Naive thymus-derived CD4-positive, alpha-beta T cell (primary cell): ENCODE results near the gene FAM168A. TPM values are rescaled to one million over a fixed set of nuclear protein-coding genes. Genes with fewer than 3 reads are reported as not detected.

Source experiments
- ATAC-seq: fragments of 150-1000 bp; cut with Tn5 transposase; 2 replicates; pipeline ENCODE4 v1.10.0; 2021; ENCODE audit warnings: mild to moderate bottlenecking, moderate library complexity
- CTCF ChIA-PET: fragments of 350-600 bp; sonication (Branson Sonifier 250); formaldehyde crosslinking; loops from one replicate; lab custom pipeline; 2021; ENCODE audit warnings: antibody characterized with exemption; lab: Charles Lee
- POLR2A ChIA-PET: fragments of 350-600 bp; sonication (Branson Sonifier 250); formaldehyde crosslinking; loops from one replicate; lab custom pipeline; 2021; ENCODE audit warnings: antibody characterized with exemption, inconsistent platforms; lab: Charles Lee
- DNase-seq, 9 donors: peaks; one replicate each; pipeline versions ENCODE4 v3.0.0 to v3.0.0-alpha.2; 2020 to 2022; ENCODE audit warnings: mixed read lengths in 1 of 9
- H3K27ac ChIP-seq: one replicate; pipeline ENCODE4 v1.7.0; 2013; ENCODE audit warnings: mild to moderate bottlenecking, low read depth, low read length, moderate library complexity
- H3K27me3 ChIP-seq, 2 donors: one replicate each; pipeline ENCODE4 v1.7.0; 2013; ENCODE audit warnings: low read length in 2 of 2, mild to moderate bottlenecking in 2 of 2, moderate library complexity in 2 of 2; ENCODE audit not compliant: control insufficient read depth in 2 of 2, insufficient read depth in 2 of 2
- H3K36me3 ChIP-seq, 3 experiments: 1 replicate in 2 of 3; 2 replicates in 1 of 3; pipeline ENCODE4 v1.7.0; 2013; ENCODE audit warnings: low read length in 3 of 3, mild to moderate bottlenecking in 3 of 3, moderate library complexity in 1 of 3; ENCODE audit not compliant: insufficient read depth in 3 of 3, control insufficient read depth in 2 of 3
- H3K4me1 ChIP-seq, 2 donors: one replicate each; pipeline ENCODE4 v1.7.0; 2013; ENCODE audit warnings: low read length in 2 of 2, mild to moderate bottlenecking in 2 of 2, moderate library complexity in 1 of 2; ENCODE audit not compliant: control insufficient read depth in 2 of 2, insufficient read depth in 2 of 2
- H3K4me3 ChIP-seq: 2 replicates; pipeline ENCODE4 v1.7.0; 2013; ENCODE audit warnings: mild to moderate bottlenecking, low read length
- H3K9me3 ChIP-seq, 3 experiments: 1 replicate in 2 of 3; 2 replicates in 1 of 3; pipeline ENCODE4 v1.7.0; 2013; ENCODE audit warnings: low read length in 3 of 3; ENCODE audit not compliant: control insufficient read depth in 2 of 3
- H3K27ac Mint-ChIP-seq, 9 donors: one replicate each; pipeline ENCODE4 v1.8.0; 2020 to 2022; ENCODE audit warnings: mixed read lengths in 9 of 9, mild to moderate bottlenecking in 8 of 9, moderate library complexity in 5 of 9, inconsistent platforms in 2 of 9
- H3K27me3 Mint-ChIP-seq, 5 donors: one replicate each; pipeline ENCODE4 v1.8.0; 2021 to 2022; ENCODE audit warnings: mixed read lengths in 5 of 5, mild to moderate bottlenecking in 1 of 5
- H3K36me3 Mint-ChIP-seq, 5 donors: one replicate each; pipeline ENCODE4 v1.8.0; 2020 to 2022; ENCODE audit warnings: mixed read lengths in 5 of 5, mild to moderate bottlenecking in 3 of 5, inconsistent platforms in 1 of 5
- H3K4me1 Mint-ChIP-seq, 7 donors: one replicate each; pipeline ENCODE4 v1.8.0; 2020 to 2022; ENCODE audit warnings: mixed read lengths in 7 of 7, mild to moderate bottlenecking in 3 of 7, inconsistent platforms in 1 of 7
- H3K4me3 Mint-ChIP-seq, 10 donors: one replicate each; pipeline ENCODE4 v1.8.0; 2020 to 2022; ENCODE audit warnings: mild to moderate bottlenecking in 10 of 10, mixed read lengths in 10 of 10, moderate library complexity in 6 of 10, inconsistent platforms in 2 of 10
- H3K9me3 Mint-ChIP-seq, 11 donors: one replicate each; pipeline ENCODE4 v1.8.0; 2020 to 2022; ENCODE audit warnings: mixed read lengths in 11 of 11, mild to moderate bottlenecking in 4 of 11, inconsistent platforms in 1 of 11, moderate library complexity in 1 of 11
- intact Hi-C, 2 donors: fragments of 100-400 bp; cut with micrococcal nuclease; formaldehyde crosslinking; loops; one replicate each; pipeline ENCODE4 v1.15.1; 2023
- polyA plus RNA-seq, 2 donors: library from polyadenylated mRNA; unstranded; fragments of 300-500 nt; fragmentation: Illumina TruSeq; gene quantifications; one replicate each; pipeline ENCODE4 v1.2.3, GENCODE V29; 2021
- total RNA-seq, 6 experiments: library from RNA in 5 of 6; stranded (reverse) in 5 of 6; gene quantifications; 1 replicate in 5 of 6; 2 replicates in 1 of 6; pipeline ENCODE4 v1.2.3 and lab custom pipeline; 2021 to 2026

FAM168A gene
- total and polyA plus RNA-seq, 7 experiments from 2014 or later: 3.3 to 33.0 (median 23.1) TPM

DNA sequence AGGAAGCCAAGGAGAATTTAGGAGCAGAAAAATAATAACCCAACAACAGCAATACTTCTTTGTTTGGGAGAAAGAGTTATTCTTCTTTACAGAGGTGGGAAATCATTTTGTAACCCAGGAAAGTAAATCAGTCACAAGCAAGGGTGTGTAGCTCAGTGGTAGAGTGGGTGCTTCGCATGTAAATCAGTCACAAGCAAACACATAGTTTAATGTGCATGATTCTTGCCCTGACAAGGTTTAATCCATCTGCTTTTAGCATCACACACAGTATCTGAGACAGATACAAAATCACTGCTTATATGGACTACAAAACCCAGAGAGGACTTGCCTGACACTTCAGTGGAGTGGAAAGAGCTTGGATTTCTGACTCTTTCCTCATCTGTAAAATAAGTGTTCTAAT lies 139.7 kb downstream of the FAM168A start:
- H3K36me3 Mint-ChIP-seq: peaks cover 0 to 29% (median 20%) of the 10 kb centered on the region in 5 donors
- Histone ChIP-seq H3K9me3 (no peaks in the 10 kb centered on the region), H3K4me3 (no peak overlapping the region), H3K4me1 (no peaks in the 10 kb centered on the region), H3K36me3 (no peaks in the 10 kb centered on the region), H3K27ac (no peak overlapping the region), H3K27me3 (no peaks in the 10 kb centered on the region)
- ATAC-seq (no peak), DNase-seq (no peak)
- H3K27ac Mint-ChIP-seq: no peak overlapping the region
- ChIA-PET POLR2A (no interaction called here), CTCF (no interaction called here)
- intact Hi-C loops: no loop called here
- H3K4me3 Mint-ChIP-seq: no peak overlapping the region
- H3K4me1 Mint-ChIP-seq: peaks cover 0 to 14% (median 4%) of the 10 kb centered on the region in 7 donors
- H3K27me3 Mint-ChIP-seq: no peaks in the 10 kb centered on the region
- H3K9me3 Mint-ChIP-seq: no peaks in the 10 kb centered on the region

DNA sequence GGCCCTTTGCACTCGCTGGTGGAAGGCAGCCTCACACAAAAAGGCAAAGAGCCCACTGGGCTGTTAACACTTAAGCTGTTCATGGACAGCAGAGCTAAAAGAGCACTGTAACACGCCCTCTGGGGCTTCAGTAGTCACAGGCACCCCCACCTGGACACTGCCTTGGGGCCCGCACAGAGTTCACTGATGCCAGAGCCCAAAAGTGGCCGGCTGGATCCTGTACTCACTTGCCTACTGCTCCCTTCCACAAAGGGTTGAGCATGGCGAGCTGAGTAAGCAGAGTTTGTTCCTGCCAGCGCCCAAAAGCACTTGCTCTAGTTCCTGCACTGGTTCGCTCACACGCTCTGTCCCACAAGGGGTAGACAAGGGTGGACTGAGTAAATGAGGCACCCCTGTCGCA lies 142.9 kb downstream of the FAM168A start:
- Mint-ChIP-seq H3K27me3 (no peaks in the 10 kb centered on the region), H3K27ac (no peak overlapping the region), H3K4me1 (peaks cover 0 to 14% (median 0%) of the 10 kb centered on the region in 7 donors), H3K4me3 (no peak overlapping the region), H3K36me3 (peaks cover 0 to 18% (median 2%) of the 10 kb centered on the region in 5 donors), H3K9me3 (no peaks in the 10 kb centered on the region)
- intact Hi-C loops: no loop called here
- Histone ChIP-seq H3K9me3 (no peaks in the 10 kb centered on the region), H3K27me3 (no peaks in the 10 kb centered on the region), H3K4me3 (no peak overlapping the region), H3K4me1 (no peaks in the 10 kb centered on the region), H3K27ac (no peak overlapping the region), H3K36me3 (no peaks in the 10 kb centered on the region)
- CTCF ChIA-PET: no interaction called here
- POLR2A ChIA-PET: no interaction called here
- no peak for ATAC-seq
- no peak for DNase-seq

DNA sequence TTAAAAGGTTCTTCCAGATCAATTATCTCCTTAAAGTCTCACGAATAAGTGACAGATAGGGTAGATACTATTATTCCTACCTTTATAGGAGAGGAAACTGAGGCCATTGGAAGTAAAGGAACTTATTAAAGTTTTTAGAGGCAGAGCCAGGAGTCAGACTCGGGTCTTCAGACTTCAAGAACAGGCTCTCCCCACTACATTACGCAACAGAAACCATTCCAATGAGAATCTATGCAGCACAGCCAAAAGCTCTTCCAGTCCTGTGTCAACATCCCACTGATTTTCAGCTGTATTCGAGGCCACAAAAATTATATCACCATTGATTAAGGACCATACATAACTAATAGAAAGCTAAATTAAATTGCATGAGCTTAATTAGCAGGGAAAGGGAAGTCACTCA lies 144.3 kb downstream of the FAM168A start:
- ChIA-PET CTCF (interaction anchor here (0.6 kb wide), 1 partner anchor 11 kb away, joined by 3 read pairs; no protein-coding TSS in a partner anchor), POLR2A (no interaction called here)
- Histone ChIP-seq H3K36me3 (no peaks in the 10 kb centered on the region), H3K9me3 (no peaks in the 10 kb centered on the region), H3K4me1 (no peaks in the 10 kb centered on the region), H3K4me3 (no peak overlapping the region), H3K27me3 (no peaks in the 10 kb centered on the region), H3K27ac (no peak overlapping the region)
- Mint-ChIP-seq H3K9me3 (no peaks in the 10 kb centered on the region), H3K27ac (no peak overlapping the region), H3K4me1 (peaks cover 0 to 20% (median 3%) of the 10 kb centered on the region in 7 donors), H3K27me3 (no peaks in the 10 kb centered on the region), H3K36me3 (peaks cover 0 to 21% (median 2%) of the 10 kb centered on the region in 5 donors), H3K4me3 (no peak overlapping the region)
- no peak for ATAC-seq
- no peak for DNase-seq
- intact Hi-C loops: no loop called here

DNA sequence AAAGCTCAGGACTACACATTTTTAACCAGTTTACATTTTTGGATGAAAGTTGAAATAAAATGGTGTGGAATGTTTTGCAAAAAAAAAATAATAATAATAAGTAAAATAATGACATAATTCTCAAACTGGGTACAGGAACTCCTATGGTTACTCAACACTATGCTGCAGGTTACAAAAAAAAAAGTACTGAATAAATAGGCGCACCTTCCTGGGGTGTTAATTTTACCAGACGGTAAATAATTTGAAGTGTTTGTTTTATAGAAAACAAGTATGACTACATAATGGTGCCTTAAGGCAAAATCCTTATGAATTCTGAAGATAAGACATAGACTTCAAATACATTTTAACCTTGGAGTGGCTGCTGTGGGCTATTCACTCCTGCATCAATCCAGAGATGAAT lies 145.2 kb downstream of the FAM168A start:
- Histone ChIP-seq H3K27me3 (no peaks in the 10 kb centered on the region), H3K27ac (no peak overlapping the region), H3K4me1 (no peaks in the 10 kb centered on the region), H3K36me3 (no peaks in the 10 kb centered on the region), H3K9me3 (no peaks in the 10 kb centered on the region), H3K4me3 (no peak overlapping the region)
- ChIA-PET CTCF (no interaction called here), POLR2A (no interaction called here)
- H3K27me3 Mint-ChIP-seq: no peaks in the 10 kb centered on the region
- DNase-seq (no peak), ATAC-seq (no peak)
- no peaks in the 10 kb centered on the region for H3K9me3 Mint-ChIP-seq
- peaks cover under 1 to 20% (median 3%) of the 10 kb centered on the region in 7 donors for H3K4me1 Mint-ChIP-seq
- H3K27ac Mint-ChIP-seq: no peak overlapping the region
- H3K36me3 Mint-ChIP-seq: peaks cover 0 to 26% (median 2%) of the 10 kb centered on the region in 5 donors
- intact Hi-C loops: no loop called here
- H3K4me3 Mint-ChIP-seq: no peak overlapping the region

DNA sequence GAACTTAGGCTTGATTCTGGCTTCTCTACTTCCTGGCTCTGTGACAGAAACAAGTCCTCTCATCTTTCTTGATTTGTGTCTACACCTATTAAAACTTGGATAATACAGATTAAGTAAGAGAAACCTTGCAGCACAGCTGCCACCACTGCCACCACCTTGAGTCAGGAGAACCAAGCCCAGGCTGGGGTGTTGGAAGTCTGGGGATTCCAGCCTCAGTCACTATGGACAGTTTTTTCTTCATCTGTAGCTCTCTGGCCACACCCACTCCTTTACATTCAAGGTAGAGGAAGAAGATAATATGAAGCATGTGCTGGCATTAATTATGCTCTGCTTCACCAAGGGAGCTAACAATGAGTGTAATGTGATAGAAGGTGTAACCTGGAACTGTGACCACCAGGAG lies 146.0 kb downstream of the FAM168A start:
- ChIA-PET CTCF (no interaction called here), POLR2A (interaction anchor here (0.6 kb wide), 1 partner anchor 87 kb away, joined by 3 read pairs; no protein-coding TSS in a partner anchor)
- DNase-seq: no peak
- H3K27ac ChIP-seq: no peak overlapping the region
- H3K4me3 ChIP-seq: no peak overlapping the region
- H3K9me3 Mint-ChIP-seq: no peaks in the 10 kb centered on the region
- H3K27ac Mint-ChIP-seq: no peak overlapping the region
- no peak overlapping the region for H3K4me3 Mint-ChIP-seq
- H3K36me3 Mint-ChIP-seq: peaks cover 0 to 30% (median 0%) of the 10 kb centered on the region in 5 donors
- no peaks in the 10 kb centered on the region for H3K27me3 Mint-ChIP-seq
- intact Hi-C loops: no loop called here
- H3K36me3 ChIP-seq: no peaks in the 10 kb centered on the region
- H3K27me3 ChIP-seq: no peaks in the 10 kb centered on the region
- H3K9me3 ChIP-seq: no peaks in the 10 kb centered on the region
- H3K4me1 Mint-ChIP-seq: peaks cover 3 to 22% (median 10%) of the 10 kb centered on the region in 7 donors
- ATAC-seq: no peak
- no peaks in the 10 kb centered on the region for H3K4me1 ChIP-seq

DNA sequence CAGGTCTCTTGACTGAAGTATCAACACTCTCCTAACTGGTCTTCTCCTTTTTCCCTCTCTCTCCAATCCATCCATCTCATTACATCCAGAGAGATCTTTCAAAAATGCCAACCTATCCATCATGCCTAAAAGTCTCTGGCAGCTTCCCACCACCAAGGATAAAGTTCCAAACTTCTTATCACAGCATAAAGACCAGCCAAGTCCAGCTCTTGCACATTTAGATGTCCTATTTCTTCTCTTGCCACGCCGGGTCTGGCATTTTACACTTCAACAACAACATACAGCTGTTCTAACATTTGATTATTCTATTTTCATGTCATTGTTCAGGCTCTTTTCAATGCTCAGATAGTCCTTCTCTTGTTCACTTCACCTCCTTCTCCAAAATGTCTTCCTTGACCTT lies 151.1 kb downstream of the FAM168A start:
- H3K27me3 ChIP-seq: no peaks in the 10 kb centered on the region
- H3K27me3 Mint-ChIP-seq: no peaks in the 10 kb centered on the region

DNA sequence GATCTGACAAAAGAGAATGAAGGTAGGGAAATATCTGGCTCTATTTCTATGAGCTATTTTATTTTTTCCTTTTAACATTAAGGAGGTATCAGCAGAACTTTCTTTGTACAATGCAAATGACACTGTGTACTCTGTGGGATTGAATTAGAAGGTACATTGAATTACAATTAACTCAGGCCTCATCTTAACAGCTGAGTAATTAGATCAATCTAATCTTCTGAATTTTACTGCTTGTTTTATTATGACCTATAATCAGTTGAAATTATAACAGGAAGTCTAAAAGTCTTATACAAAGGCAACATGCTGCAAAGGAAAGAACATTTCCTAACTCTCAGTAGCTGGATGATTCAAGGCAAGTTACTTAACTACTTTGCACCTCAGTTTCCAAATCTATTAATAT lies 151.9 kb downstream of the FAM168A start:
- H3K36me3 ChIP-seq: no peaks in the 10 kb centered on the region
- DNase-seq (no peak), ATAC-seq (no peak)
- no peak overlapping the region for H3K4me3 ChIP-seq
- H3K27ac ChIP-seq: no peak overlapping the region
- ChIA-PET POLR2A (interaction anchor here (1.3 kb wide), 1 partner anchor 41 kb away, joined by 3 read pairs; no protein-coding TSS in a partner anchor), CTCF (no interaction called here)
- no peaks in the 10 kb centered on the region for H3K27me3 Mint-ChIP-seq
- intact Hi-C loops: no loop called here
- peaks cover 2 to 19% (median 13%) of the 10 kb centered on the region in 7 donors for H3K4me1 Mint-ChIP-seq
- no peaks in the 10 kb centered on the region for H3K27me3 ChIP-seq
- H3K9me3 ChIP-seq: no peaks in the 10 kb centered on the region
- no peaks in the 10 kb centered on the region for H3K4me1 ChIP-seq
- no peak overlapping the region for H3K4me3 Mint-ChIP-seq
- peaks cover 0 to 32% (median 0%) of the 10 kb centered on the region in 5 donors for H3K36me3 Mint-ChIP-seq
- no peak overlapping the region for H3K27ac Mint-ChIP-seq
- no peaks in the 10 kb centered on the region for H3K9me3 Mint-ChIP-seq

More for the DNA sequence above, 151.1 kb downstream of the FAM168A start:
- H3K27ac Mint-ChIP-seq: peak overlapping the region in 2 of 9 donors; percentile 3 to 40
- Histone ChIP-seq H3K4me1 (no peaks in the 10 kb centered on the region), H3K36me3 (no peaks in the 10 kb centered on the region), H3K4me3 (no peak overlapping the region), H3K9me3 (no peaks in the 10 kb centered on the region), H3K27ac (no peak overlapping the region)
- ChIA-PET CTCF (interaction anchor here (0.5 kb wide), 1 partner anchor 875 kb away, joined by 3 read pairs; no protein-coding TSS in a partner anchor), POLR2A (interaction anchor here (1.3 kb wide), 1 partner anchor 42 kb away, joined by 3 read pairs; no protein-coding TSS in a partner anchor)
- H3K36me3 Mint-ChIP-seq: peaks cover 0 to 27% (median 0%) of the 10 kb centered on the region in 5 donors
- no peaks in the 10 kb centered on the region for H3K9me3 Mint-ChIP-seq
- peaks cover 4 to 19% (median 14%) of the 10 kb centered on the region in 7 donors for H3K4me1 Mint-ChIP-seq
- ATAC-seq: no peak
- intact Hi-C loops: no loop called here
- no peak overlapping the region for H3K4me3 Mint-ChIP-seq
- no peak for DNase-seq
